ENCODE data around the gene ITGAE.
A peak's percentile ranks its signal among the peaks of the same experiment; 100 is the strongest.
"Not testable (repeated sequence)": the region's sequence is repeated elsewhere in the genome, so short reads cannot be mapped to it uniquely, and the experiment has no call there.

The ITGAE gene

GRCh38 chr17:3730881-3731429 lies 70.0 kb downstream of the ITGAE start:
- no peak for DNase-seq (ENCODE audit: low read depth in 2 of 2)

- DNase-seq (ENCODE audit: low read depth in 2 of 2): no peak
Measured at GRCh38 chr17:3729881-3730280, 71.1 kb downstream of the ITGAE start.

- DNase-seq (ENCODE audit: low read depth in 2 of 2): not testable (repeated sequence)
Measured at GRCh38 chr17:3728099-3728498, 72.9 kb downstream of the ITGAE start.

GRCh38 chr17:3727041-3727440 lies 73.9 kb downstream of the ITGAE start:
- DNase-seq (ENCODE audit: low read depth in 2 of 2): no peak

GRCh38 chr17:3724378-3725077 lies 76.5 kb downstream of the ITGAE start:
- no peak for DNase-seq (ENCODE audit: low read depth in 2 of 2)

- peak; percentile 78 to 86 for DNase-seq (ENCODE audit: low read depth in 2 of 2)
Measured at GRCh38 chr17:3723556-3724377, 77.2 kb downstream of the ITGAE start, which contains the start of gene HASPIN. Gene HASPIN, plus strand, starts transcription at chr17:3723903. Its CDS starts 33 bp downstream, at chr17:3723936.

GRCh38 chr17:3723188-3723555 lies 77.8 kb downstream of the ITGAE start:
- DNase-seq (ENCODE audit: low read depth in 2 of 2): no peak

GRCh38 chr17:3722716-3723115 lies 78.3 kb downstream of the ITGAE start:
- DNase-seq (ENCODE audit: low read depth in 2 of 2): no peak

GRCh38 chr17:3719265-3719664 lies 81.7 kb downstream of the ITGAE start:
- DNase-seq (ENCODE audit: low read depth in 2 of 2): no peak

- DNase-seq (ENCODE audit: low read depth in 2 of 2): no peak
Measured at GRCh38 chr17:3718201-3718600, 82.8 kb downstream of the ITGAE start.

- DNase-seq (ENCODE audit: low read depth in 2 of 2): no peak
Measured at GRCh38 chr17:3715296-3715695, 85.7 kb downstream of the ITGAE start.

- no peak for DNase-seq (ENCODE audit: low read depth in 2 of 2)
Measured at GRCh38 chr17:3712811-3713463, 88.1 kb downstream of the ITGAE start.

- DNase-seq (ENCODE audit: low read depth in 2 of 2): peak; percentile 29 to 39
Measured at GRCh38 chr17:3710951-3711383, 90.0 kb downstream of the ITGAE start.

- DNase-seq (ENCODE audit: low read depth in 2 of 2): no peak
Measured at GRCh38 chr17:3708366-3708765, 92.6 kb downstream of the ITGAE start.

- DNase-seq (ENCODE audit: low read depth in 2 of 2): not testable (repeated sequence)
Measured at GRCh38 chr17:3705718-3705984, 95.3 kb downstream of the ITGAE start.

GRCh38 chr17:3704931-3705717 lies 95.9 kb downstream of the ITGAE start:
- no peak for DNase-seq (ENCODE audit: low read depth in 2 of 2)

- DNase-seq (ENCODE audit: low read depth in 2 of 2): not testable (repeated sequence)
Measured at GRCh38 chr17:3702041-3702539, 98.9 kb downstream of the ITGAE start.

GRCh38 chr17:3699951-3700350 lies 101.0 kb downstream of the ITGAE start:
- no peak for DNase-seq (ENCODE audit: low read depth in 2 of 2)

GRCh38 chr17:3698139-3698538 lies 102.8 kb downstream of the ITGAE start:
- no peak for DNase-seq (ENCODE audit: low read depth in 2 of 2)

GRCh38 chr17:3697103-3697476 lies 103.9 kb downstream of the ITGAE start:
- DNase-seq (ENCODE audit: low read depth in 2 of 2): no peak

GRCh38 chr17:3695723-3696411 lies 105.1 kb downstream of the ITGAE start, which contains the start of gene P2RX5:
Gene P2RX5, minus strand, starts transcription at chr17:3696155. Its CDS starts 150 bp downstream, at chr17:3696005.
- no peak for DNase-seq (ENCODE audit: low read depth in 2 of 2)

Data from stimulated activated CD8-positive, alpha-beta memory T cell treated with anti-CD3 and anti-CD28 coated beads, Interleukin-2, amount 100 ng/mL, for 1 hour (primary cell).